Gastroesophageal sphincter (tissue), 4 donors: ENCODE data around the gene BHMT. TPM values are rescaled to one million over a fixed set of nuclear protein-coding genes. Genes with fewer than 3 reads are reported as not detected.

Experiments used
- ATAC-seq: fragments of 150-250 bp; one replicate; pipeline ENCODE4 v1.9.1; 2016; ENCODE audit warnings: mild to moderate bottlenecking, moderate library complexity
- H3K27ac ChIP-seq, 4 donors: fragments of 200-600 bp; sonication (generic) in 3 of 4; 1 replicate in 3 of 4; 2 replicates in 1 of 4; pipeline ENCODE4 v1.5.1; 2016 to 2019
- H3K27me3 ChIP-seq: fragments of 200-600 bp; sonication (generic); one replicate; pipeline ENCODE4 v1.5.1; 2019
- H3K36me3 ChIP-seq, 2 donors: fragments of 200-600 bp; sonication (generic); one replicate each; pipeline ENCODE4 v1.5.1; 2019; ENCODE audit warnings: control low read depth in 1 of 2
- H3K4me1 ChIP-seq, 3 donors: fragments of 200-600 bp; sonication (generic); 1 replicate in 2 of 3; 2 replicates in 1 of 3; pipeline ENCODE4 v1.5.1; 2016 to 2019; ENCODE audit warnings: control low read depth in 2 of 3
- H3K4me3 ChIP-seq, 2 donors: fragments of 200-600 bp; sonication (generic); one replicate each; pipeline ENCODE4 v1.5.1; 2019; ENCODE audit warnings: mild to moderate bottlenecking in 1 of 2, moderate library complexity in 1 of 2
- H3K9me3 ChIP-seq, 3 donors: fragments of 200-600 bp; sonication (generic); one replicate each; pipeline ENCODE4 v1.5.1; 2017 to 2019; ENCODE audit warnings: control low read depth in 2 of 3
- EP300 ChIP-seq: sonication (generic); formaldehyde crosslinking; IDR thresholded peaks from one replicate; pipeline ENCODE4 v1.6.1; 2017; ENCODE audit warnings: antibody characterized with exemption, mild to moderate bottlenecking
- POLR2A ChIP-seq, 2 donors: fragments of 450-650 bp; IDR thresholded peaks; one replicate each; pipeline ENCODE4 v1.6.1; 2017; ENCODE audit warnings: antibody characterized with exemption in 2 of 2, mild to moderate bottlenecking in 2 of 2, moderate library complexity in 1 of 2
- POLR2AphosphoS5 ChIP-seq: sonication (generic); formaldehyde crosslinking; IDR thresholded peaks from one replicate; pipeline ENCODE4 v1.6.1; 2017; ENCODE audit warnings: antibody characterized with exemption
- WGBS, 2 donors: methylation state at CpG; one replicate each; pipeline ENCODE4 v1.1.5; 2018; ENCODE audit warnings: low coverage in 1 of 2; 5-methylcytosine and 5-hydroxymethylcytosine counted together
- total RNA-seq, 4 donors: library from RNA; depleted of rRNA; stranded (reverse); fragments of >200 nt; gene quantifications; one replicate each; pipeline ENCODE4 v1.1.0, GENCODE V29; 2016
- TF ChIP-seq, protein P1 (sequence below), 4 experiments: fragments of 200-600 bp in 2 of 4; fragments of 450-650 bp in 2 of 4; sonication (generic) in 1 of 4; IDR thresholded peaks; one replicate each; pipeline ENCODE4 v1.5.1; 2017 to 2019; ENCODE audit warnings: antibody characterized with exemption in 4 of 4, mild to moderate bottlenecking in 2 of 4, moderate library complexity in 2 of 4

The BHMT gene
- total RNA-seq, 4 donors from 2014 or later, result 1.9 to 10.8 (median 2.7) TPM; not detected in 1

DNA sequence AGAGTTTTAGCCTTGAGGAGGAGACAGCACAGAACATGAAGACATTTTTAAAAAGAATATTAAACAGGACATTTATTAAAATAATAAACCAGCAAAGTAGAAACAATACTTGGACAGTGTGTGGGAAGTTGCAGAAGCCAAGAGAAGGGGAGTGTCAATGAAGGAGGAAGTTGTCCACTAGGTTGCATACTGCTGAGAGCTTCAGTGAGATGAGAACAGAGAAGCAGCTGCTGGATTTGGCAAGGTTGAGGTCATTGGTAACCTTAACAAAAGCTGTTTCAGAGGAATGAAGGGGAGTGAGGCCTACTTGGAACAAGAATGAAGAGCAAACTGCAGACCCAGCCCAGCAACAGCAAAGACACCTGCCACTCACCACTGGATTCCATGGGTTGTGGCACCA lies 11.4 kb downstream of the BHMT start:
- ATAC-seq, result no peak
- no peak for TF ChIP-seq EP300
- TF ChIP-seq POLR2AphosphoS5, result no peak
- no peak for TF ChIP-seq POLR2A (IDR thresholded peaks at IDR 0.05)
- TF ChIP-seq, protein P1, sequence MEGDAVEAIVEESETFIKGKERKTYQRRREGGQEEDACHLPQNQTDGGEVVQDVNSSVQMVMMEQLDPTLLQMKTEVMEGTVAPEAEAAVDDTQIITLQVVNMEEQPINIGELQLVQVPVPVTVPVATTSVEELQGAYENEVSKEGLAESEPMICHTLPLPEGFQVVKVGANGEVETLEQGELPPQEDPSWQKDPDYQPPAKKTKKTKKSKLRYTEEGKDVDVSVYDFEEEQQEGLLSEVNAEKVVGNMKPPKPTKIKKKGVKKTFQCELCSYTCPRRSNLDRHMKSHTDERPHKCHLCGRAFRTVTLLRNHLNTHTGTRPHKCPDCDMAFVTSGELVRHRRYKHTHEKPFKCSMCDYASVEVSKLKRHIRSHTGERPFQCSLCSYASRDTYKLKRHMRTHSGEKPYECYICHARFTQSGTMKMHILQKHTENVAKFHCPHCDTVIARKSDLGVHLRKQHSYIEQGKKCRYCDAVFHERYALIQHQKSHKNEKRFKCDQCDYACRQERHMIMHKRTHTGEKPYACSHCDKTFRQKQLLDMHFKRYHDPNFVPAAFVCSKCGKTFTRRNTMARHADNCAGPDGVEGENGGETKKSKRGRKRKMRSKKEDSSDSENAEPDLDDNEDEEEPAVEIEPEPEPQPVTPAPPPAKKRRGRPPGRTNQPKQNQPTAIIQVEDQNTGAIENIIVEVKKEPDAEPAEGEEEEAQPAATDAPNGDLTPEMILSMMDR (IDR thresholded peaks at IDR 0.05), result no peak
- Histone ChIP-seq H3K4me3 (no peak overlapping the region), H3K36me3 (no peaks in the 10 kb centered on the region), H3K9me3 (no peaks in the 10 kb centered on the region), H3K27me3 (no peaks in the 10 kb centered on the region), H3K4me1 (peaks cover 0 to 21% (median 0%) of the 10 kb centered on the region in 3 donors), H3K27ac (no peak overlapping the region)

DNA sequence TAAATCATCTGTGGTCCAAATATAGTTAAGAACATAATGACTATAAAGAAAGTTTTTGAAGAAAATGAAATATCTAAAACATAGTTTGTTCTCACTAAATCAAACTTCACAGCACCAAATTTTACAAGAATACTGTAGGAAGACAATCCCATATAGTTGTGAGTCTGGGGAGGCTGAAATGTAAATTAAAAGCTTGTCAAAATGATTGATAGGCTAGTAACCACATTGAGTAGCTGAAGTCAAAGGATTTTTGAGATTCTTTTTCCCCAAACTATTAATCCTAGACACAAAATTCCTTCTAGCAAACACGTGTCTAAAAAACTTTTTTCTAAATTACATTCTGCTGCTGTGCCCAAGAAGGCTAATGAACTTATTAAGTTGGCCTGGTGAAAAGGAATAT lies 13.0 kb downstream of the BHMT start:
- Histone ChIP-seq H3K27me3 (no peaks in the 10 kb centered on the region), H3K36me3 (no peaks in the 10 kb centered on the region), H3K4me1 (peaks cover 0 to 7% (median 0%) of the 10 kb centered on the region in 3 donors), H3K9me3 (no peaks in the 10 kb centered on the region), H3K27ac (no peak overlapping the region), H3K4me3 (no peak overlapping the region)
- WGBS, 2 donors, result 75 to 80% methylated on average over 1 of the region's 1 CpG
- no peak for ATAC-seq
- TF ChIP-seq POLR2A (IDR thresholded peaks at IDR 0.05) (no peak), EP300 (no peak), POLR2AphosphoS5 (no peak)
- TF ChIP-seq, protein P1 (IDR thresholded peaks at IDR 0.05), result no peak

DNA sequence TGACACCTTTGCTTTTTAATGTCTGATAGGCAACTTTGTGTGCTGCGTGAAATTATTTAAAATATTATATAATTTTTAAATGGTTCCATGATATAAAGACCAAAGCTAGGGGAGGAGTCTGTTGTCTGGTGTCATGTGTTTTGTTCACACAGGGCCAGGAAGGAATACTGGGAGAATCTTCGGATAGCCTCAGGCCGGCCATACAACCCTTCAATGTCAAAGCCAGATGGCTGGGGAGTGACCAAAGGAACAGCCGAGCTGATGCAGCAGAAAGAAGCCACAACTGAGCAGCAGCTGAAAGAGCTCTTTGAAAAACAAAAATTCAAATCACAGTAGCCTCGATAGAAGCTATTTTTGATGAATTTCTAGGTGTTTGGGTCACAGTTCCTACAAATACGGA lies 19.2 kb downstream of the BHMT start:
- Histone ChIP-seq H3K27ac (no peak overlapping the region), H3K36me3 (no peaks in the 10 kb centered on the region), H3K9me3 (no peaks in the 10 kb centered on the region), H3K27me3 (no peaks in the 10 kb centered on the region), H3K4me1 (peaks cover 0 to 26% (median 3%) of the 10 kb centered on the region in 3 donors), H3K4me3 (no peak overlapping the region)
- no peak for ATAC-seq
- TF ChIP-seq POLR2A (IDR thresholded peaks at IDR 0.05) (no peak), EP300 (no peak), POLR2AphosphoS5 (no peak)
- TF ChIP-seq, protein P1 (IDR thresholded peaks at IDR 0.05), result no peak
- WGBS, 2 donors, result 66 to 70% methylated on average over 6 of the region's 6 CpGs

DNA sequence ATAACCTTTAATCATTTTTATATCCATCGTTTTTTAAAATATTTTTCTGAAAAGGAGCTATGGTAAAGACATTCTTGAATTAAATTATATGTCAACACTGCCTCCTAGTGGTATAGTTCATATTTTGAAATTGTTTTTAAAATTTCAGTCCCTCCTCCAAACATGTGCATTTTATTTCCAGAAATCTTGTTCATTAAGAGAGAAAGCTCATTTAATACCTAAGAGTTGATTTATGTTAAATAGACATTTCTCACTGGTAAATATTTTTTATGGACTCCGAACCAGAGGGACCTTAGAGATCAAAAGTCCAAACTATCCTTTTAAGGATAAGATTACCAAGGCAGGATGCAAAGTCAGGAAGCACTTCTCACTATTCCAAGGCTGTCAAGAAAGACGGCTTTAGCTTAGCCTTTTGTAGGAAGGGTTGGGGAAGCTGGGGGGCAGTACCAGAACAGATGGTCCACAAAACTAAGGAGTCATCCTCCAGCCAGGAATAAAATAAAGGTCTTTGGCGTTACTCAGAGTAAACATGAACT lies 21.6 kb downstream of the BHMT start:
- WGBS, 2 donors, result 0 to 2% methylated on average over 3 to 4 of the region's 4 CpGs
- TF ChIP-seq, protein P1 (IDR thresholded peaks at IDR 0.05), result peak; percentile 24 to 69 (median 48)
- TF ChIP-seq EP300, result no peak
- ATAC-seq, result peak; percentile 49
- H3K27ac ChIP-seq, result peak overlapping the region; percentile 85 to 93 (median 86)
- H3K4me1 ChIP-seq, result peaks cover 0 to 26% (median 3%) of the 10 kb centered on the region in 3 donors
- H3K36me3 ChIP-seq, result no peaks in the 10 kb centered on the region
- no peaks in the 10 kb centered on the region for H3K27me3 ChIP-seq
- peak overlapping the region; percentile 40 to 49 for H3K4me3 ChIP-seq
- no peaks in the 10 kb centered on the region for H3K9me3 ChIP-seq

DNA sequence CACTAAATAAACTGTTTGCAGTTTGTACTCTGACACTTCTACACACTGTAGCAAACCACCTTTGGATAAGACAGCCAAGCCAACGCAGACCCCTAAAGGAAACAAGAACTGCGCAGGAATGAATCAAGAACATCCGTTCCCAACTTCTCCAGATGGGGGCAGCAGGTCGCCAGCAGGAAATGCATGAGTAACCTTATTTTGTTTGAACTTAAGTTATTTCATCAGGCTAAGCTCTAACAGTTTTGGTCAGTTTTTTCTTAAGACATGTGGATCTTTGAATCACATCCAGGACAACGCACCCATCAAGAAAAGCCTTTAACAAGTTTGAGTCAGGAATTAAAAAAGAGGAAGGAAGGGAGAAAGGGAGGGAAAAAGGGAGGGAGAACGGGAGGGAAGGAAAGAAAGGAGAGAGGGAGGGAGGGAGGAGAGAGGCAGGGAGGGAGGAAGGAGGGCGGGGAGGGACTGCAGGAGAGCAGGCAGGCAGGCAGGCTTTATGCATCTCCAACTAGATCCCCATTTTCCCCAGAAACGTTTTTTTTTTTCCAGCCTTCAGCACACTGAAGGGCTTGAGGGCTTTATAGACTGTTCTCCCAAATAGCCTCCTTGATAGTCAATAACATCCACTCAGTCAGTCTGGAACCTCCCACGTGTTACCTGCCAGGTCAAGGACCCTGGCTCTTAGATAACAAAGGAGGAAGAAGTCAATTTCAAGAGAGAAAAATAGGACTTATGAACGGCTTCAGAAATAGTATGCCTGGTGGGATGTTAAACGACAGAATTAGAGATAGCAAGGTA lies 22.2 kb downstream of the BHMT start:
- TF ChIP-seq, protein P1 (IDR thresholded peaks at IDR 0.05), result peak; percentile 70 to 85 (median 82)
- TF ChIP-seq POLR2A (IDR thresholded peaks at IDR 0.05), result no peak
- no peak for TF ChIP-seq EP300
- TF ChIP-seq POLR2AphosphoS5, result peak; percentile 23
- Histone ChIP-seq H3K36me3 (no peaks in the 10 kb centered on the region), H3K27me3 (no peaks in the 10 kb centered on the region), H3K4me1 (peaks cover 0 to 26% (median 3%) of the 10 kb centered on the region in 3 donors), H3K4me3 (peak overlapping the region; percentile 40 to 49), H3K27ac (peak overlapping the region; percentile 85 to 93 (median 86)), H3K9me3 (no peaks in the 10 kb centered on the region)
- ATAC-seq, result peak; percentile 83
- WGBS, 2 donors, result 1 to 8% methylated on average over 9 to 11 of the region's 11 CpGs
